Measurements from ENCODE around the gene CREBBP. TPM values are rescaled to one million over a fixed set of nuclear protein-coding genes. Genes with fewer than 3 reads are reported as not detected.

Gene CREBBP
- total and polyA plus RNA-seq, 2 experiments from 2014 or later, result 36.9 to 54.8 TPM

DNA sequence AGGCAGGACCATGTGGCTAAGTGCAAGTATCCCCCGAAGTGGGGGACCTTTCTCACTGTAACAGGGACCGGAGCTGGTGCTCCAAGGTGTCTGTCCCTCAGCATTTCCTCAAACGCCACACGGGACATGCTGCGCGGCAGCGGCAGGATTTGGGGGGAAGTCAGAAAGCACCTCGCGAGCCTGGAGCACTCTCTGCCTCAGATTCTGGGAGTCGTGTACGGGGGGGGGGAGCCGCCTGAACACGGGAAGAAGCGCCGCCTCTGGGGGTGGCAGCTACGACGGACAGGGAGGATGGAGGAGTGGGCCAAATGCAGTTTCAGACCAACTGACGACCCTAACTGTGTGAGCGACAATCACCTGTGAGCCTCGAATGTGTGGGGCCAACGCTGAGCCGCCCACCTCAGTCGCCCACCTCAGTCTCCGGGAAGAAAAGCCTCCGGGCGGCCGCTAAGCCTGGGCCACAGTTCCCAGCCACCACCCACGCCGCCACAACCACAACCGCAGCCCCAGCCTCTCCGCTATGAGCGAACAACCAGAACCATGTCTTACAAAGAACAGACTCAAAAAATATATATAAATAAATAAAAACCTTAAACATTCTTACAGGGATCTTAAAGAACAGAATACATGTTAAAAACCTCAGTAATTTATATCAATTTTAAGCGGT, 154.4 kb downstream of the CREBBP start:
- peaks cover 41% of the 10 kb centered on the region for H3K36me3 Mint-ChIP-seq (ENCODE audit: low read depth)
- no peaks in the 10 kb centered on the region; the same call in 1 of the 2 replicates for H4K20me1 ChIP-seq (replicated peaks; ENCODE audit: insufficient read depth)
- H3K27ac Mint-ChIP-seq, result no peak overlapping the region
- H3K36me3 ChIP-seq (ENCODE audit: insufficient read depth), result peaks cover 3% of the 10 kb centered on the region; the same call in 1 of the 2 replicates
- peaks cover 21% of the 10 kb centered on the region for H3K27me3 Mint-ChIP-seq (ENCODE audit: insufficient read depth, low read depth, poor library complexity)
- no peaks in the 10 kb centered on the region for H3K4me1 Mint-ChIP-seq
- no peaks in the 10 kb centered on the region for H3K9me2 ChIP-seq (ENCODE audit: insufficient read depth)
- no peak for TF ChIP-seq NANOG (IDR thresholded peaks at IDR 0.05; ENCODE audit: borderline replicate concordance)
- TF ChIP-seq, protein P1, sequence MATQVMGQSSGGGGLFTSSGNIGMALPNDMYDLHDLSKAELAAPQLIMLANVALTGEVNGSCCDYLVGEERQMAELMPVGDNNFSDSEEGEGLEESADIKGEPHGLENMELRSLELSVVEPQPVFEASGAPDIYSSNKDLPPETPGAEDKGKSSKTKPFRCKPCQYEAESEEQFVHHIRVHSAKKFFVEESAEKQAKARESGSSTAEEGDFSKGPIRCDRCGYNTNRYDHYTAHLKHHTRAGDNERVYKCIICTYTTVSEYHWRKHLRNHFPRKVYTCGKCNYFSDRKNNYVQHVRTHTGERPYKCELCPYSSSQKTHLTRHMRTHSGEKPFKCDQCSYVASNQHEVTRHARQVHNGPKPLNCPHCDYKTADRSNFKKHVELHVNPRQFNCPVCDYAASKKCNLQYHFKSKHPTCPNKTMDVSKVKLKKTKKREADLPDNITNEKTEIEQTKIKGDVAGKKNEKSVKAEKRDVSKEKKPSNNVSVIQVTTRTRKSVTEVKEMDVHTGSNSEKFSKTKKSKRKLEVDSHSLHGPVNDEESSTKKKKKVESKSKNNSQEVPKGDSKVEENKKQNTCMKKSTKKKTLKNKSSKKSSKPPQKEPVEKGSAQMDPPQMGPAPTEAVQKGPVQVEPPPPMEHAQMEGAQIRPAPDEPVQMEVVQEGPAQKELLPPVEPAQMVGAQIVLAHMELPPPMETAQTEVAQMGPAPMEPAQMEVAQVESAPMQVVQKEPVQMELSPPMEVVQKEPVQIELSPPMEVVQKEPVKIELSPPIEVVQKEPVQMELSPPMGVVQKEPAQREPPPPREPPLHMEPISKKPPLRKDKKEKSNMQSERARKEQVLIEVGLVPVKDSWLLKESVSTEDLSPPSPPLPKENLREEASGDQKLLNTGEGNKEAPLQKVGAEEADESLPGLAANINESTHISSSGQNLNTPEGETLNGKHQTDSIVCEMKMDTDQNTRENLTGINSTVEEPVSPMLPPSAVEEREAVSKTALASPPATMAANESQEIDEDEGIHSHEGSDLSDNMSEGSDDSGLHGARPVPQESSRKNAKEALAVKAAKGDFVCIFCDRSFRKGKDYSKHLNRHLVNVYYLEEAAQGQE (IDR thresholded peaks at IDR 0.05; ENCODE audit: unreplicated experiment), result no peak
- TF ChIP-seq EZH2phosphoT487 (IDR thresholded peaks at IDR 0.05; ENCODE audit: unreplicated experiment), result no peak
- no peak for TF ChIP-seq ZNF114 (CRISPR knock-in tag; IDR thresholded peaks at IDR 0.05)
- TF ChIP-seq, protein P2, sequence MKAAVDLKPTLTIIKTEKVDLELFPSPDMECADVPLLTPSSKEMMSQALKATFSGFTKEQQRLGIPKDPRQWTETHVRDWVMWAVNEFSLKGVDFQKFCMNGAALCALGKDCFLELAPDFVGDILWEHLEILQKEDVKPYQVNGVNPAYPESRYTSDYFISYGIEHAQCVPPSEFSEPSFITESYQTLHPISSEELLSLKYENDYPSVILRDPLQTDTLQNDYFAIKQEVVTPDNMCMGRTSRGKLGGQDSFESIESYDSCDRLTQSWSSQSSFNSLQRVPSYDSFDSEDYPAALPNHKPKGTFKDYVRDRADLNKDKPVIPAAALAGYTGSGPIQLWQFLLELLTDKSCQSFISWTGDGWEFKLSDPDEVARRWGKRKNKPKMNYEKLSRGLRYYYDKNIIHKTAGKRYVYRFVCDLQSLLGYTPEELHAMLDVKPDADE (IDR thresholded peaks at IDR 0.05), result no peak
- TF ChIP-seq EZH2 (IDR thresholded peaks at IDR 0.05; ENCODE audit: low read depth, unreplicated experiment), result no peak
- no peak for TF ChIP-seq ZNF331 (CRISPR knock-in tag; IDR thresholded peaks at IDR 0.05; ENCODE audit: low read depth)
- no peak for DNase-seq (ENCODE audit: low spot score)
- no peak overlapping the region for H2AFZ ChIP-seq
- H3K9me3 Mint-ChIP-seq, result no peaks in the 10 kb centered on the region
- no peak overlapping the region for H3K4me2 ChIP-seq
- H3K79me2 ChIP-seq (replicated peaks; ENCODE audit: insufficient read depth), result no peaks in the 10 kb centered on the region
- no peak overlapping the region for H3K4me3 ChIP-seq
- H3F3A ChIP-seq (replicated peaks; ENCODE audit: low read depth), result 0 out of 2 replicates have a peak, but pooled peaks cover 2% of the 10 kb centered on the region
- ATAC-seq, result no peak
- H3K27me3 ChIP-seq (ENCODE audit: insufficient read depth), result no peaks in the 10 kb centered on the region
- no peaks in the 10 kb centered on the region for H3K4me1 ChIP-seq (ENCODE audit: insufficient read depth)
- no peak overlapping the region for H3K4me3 Mint-ChIP-seq
- H3K27ac ChIP-seq (ENCODE audit: low read depth), result 0 out of 2 replicates have a peak overlapping the region, but pooled peaks have one; percentile 50

DNA sequence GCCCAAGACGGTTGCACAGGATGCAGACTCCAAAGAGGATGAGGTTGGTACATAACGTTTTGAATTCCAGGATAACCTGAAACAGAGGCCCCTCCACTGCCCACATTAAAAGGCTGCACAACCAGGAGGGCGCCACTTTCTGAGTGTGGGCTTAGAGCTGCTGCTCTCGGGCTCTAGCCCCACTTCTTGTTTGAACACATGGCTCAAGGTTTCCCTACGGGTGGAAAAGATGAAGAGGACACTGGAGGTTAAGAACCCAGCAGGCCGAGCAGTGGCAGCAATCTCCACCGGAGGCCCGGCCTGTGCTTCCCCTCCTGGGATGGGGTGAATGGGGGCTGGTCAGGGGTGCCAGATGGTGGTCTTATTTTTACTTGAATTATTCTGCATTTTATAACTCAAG, 155.2 kb downstream of the CREBBP start:
- H3K27me3 ChIP-seq (ENCODE audit: insufficient read depth), result no peaks in the 10 kb centered on the region
- H3K27ac ChIP-seq (ENCODE audit: low read depth), result no peak overlapping the region
- H3K36me3 Mint-ChIP-seq (ENCODE audit: low read depth), result peaks cover 32% of the 10 kb centered on the region
- H2AFZ ChIP-seq, result no peak overlapping the region
- H3K4me1 Mint-ChIP-seq, result no peaks in the 10 kb centered on the region
- no peak overlapping the region for H3K4me3 ChIP-seq
- H3K4me1 ChIP-seq (ENCODE audit: insufficient read depth), result no peaks in the 10 kb centered on the region
- ATAC-seq (no peak), DNase-seq (ENCODE audit: low spot score) (no peak)
- peaks cover 19% of the 10 kb centered on the region for H3K27me3 Mint-ChIP-seq (ENCODE audit: insufficient read depth, low read depth, poor library complexity)
- H3K4me2 ChIP-seq, result no peak overlapping the region
- H3K9me2 ChIP-seq (ENCODE audit: insufficient read depth), result no peaks in the 10 kb centered on the region
- no peaks in the 10 kb centered on the region; the same call in 1 of the 2 replicates for H3K36me3 ChIP-seq (ENCODE audit: insufficient read depth)
- no peaks in the 10 kb centered on the region for H3K9me3 Mint-ChIP-seq
- no peaks in the 10 kb centered on the region for H3K79me2 ChIP-seq (replicated peaks; ENCODE audit: insufficient read depth)
- H3K27ac Mint-ChIP-seq, result no peak overlapping the region; the same call in 1 of the 2 replicates
- H3F3A ChIP-seq (replicated peaks; ENCODE audit: low read depth), result 0 out of 2 replicates have a peak, but pooled peaks cover 2% of the 10 kb centered on the region
- H4K20me1 ChIP-seq (replicated peaks; ENCODE audit: insufficient read depth), result no peaks in the 10 kb centered on the region; the same call in 1 of the 2 replicates
- no peak overlapping the region for H3K4me3 Mint-ChIP-seq
- TF ChIP-seq ZNF331 (CRISPR knock-in tag; IDR thresholded peaks at IDR 0.05; ENCODE audit: low read depth) (no peak), EZH2 (IDR thresholded peaks at IDR 0.05; ENCODE audit: low read depth, unreplicated experiment) (no peak), STAT1 (IDR thresholded peaks at IDR 0.05; ENCODE audit: unreplicated experiment) (no peak)
- TF ChIP-seq, protein P3, sequence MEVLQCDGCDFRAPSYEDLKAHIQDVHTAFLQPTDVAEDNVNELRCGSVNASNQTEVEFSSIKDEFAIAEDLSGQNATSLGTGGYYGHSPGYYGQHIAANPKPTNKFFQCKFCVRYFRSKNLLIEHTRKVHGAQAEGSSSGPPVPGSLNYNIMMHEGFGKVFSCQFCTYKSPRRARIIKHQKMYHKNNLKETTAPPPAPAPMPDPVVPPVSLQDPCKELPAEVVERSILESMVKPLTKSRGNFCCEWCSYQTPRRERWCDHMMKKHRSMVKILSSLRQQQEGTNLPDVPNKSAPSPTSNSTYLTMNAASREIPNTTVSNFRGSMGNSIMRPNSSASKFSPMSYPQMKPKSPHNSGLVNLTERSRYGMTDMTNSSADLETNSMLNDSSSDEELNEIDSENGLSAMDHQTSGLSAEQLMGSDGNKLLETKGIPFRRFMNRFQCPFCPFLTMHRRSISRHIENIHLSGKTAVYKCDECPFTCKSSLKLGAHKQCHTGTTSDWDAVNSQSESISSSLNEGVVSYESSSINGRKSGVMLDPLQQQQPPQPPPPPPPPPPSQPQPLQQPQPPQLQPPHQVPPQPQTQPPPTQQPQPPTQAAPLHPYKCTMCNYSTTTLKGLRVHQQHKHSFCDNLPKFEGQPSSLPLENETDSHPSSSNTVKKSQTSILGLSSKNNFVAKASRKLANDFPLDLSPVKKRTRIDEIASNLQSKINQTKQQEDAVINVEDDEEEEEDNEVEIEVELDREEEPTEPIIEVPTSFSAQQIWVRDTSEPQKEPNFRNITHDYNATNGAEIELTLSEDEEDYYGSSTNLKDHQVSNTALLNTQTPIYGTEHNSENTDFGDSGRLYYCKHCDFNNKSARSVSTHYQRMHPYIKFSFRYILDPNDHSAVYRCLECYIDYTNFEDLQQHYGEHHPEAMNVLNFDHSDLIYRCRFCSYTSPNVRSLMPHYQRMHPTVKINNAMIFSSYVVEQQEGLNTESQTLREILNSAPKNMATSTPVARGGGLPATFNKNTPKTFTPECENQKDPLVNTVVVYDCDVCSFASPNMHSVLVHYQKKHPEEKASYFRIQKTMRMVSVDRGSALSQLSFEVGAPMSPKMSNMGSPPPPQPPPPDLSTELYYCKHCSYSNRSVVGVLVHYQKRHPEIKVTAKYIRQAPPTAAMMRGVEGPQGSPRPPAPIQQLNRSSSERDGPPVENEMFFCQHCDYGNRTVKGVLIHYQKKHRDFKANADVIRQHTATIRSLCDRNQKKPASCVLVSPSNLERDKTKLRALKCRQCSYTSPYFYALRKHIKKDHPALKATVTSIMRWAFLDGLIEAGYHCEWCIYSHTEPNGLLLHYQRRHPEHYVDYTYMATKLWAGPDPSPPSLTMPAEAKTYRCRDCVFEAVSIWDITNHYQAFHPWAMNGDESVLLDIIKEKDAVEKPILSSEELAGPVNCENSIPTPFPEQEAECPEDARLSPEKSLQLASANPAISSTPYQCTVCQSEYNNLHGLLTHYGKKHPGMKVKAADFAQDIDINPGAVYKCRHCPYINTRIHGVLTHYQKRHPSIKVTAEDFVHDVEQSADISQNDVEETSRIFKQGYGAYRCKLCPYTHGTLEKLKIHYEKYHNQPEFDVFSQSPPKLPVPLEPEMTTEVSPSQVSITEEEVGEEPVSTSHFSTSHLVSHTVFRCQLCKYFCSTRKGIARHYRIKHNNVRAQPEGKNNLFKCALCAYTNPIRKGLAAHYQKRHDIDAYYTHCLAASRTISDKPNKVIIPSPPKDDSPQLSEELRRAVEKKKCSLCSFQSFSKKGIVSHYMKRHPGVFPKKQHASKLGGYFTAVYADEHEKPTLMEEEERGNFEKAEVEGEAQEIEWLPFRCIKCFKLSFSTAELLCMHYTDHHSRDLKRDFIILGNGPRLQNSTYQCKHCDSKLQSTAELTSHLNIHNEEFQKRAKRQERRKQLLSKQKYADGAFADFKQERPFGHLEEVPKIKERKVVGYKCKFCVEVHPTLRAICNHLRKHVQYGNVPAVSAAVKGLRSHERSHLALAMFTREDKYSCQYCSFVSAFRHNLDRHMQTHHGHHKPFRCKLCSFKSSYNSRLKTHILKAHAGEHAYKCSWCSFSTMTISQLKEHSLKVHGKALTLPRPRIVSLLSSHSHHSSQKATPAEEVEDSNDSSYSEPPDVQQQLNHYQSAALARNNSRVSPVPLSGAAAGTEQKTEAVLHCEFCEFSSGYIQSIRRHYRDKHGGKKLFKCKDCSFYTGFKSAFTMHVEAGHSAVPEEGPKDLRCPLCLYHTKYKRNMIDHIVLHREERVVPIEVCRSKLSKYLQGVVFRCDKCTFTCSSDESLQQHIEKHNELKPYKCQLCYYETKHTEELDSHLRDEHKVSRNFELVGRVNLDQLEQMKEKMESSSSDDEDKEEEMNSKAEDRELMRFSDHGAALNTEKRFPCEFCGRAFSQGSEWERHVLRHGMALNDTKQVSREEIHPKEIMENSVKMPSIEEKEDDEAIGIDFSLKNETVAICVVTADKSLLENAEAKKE (CRISPR knock-in tag; IDR thresholded peaks at IDR 0.05), result no peak
